ENCODE results near the gene DENND11. TPM values are rescaled to one million over a fixed set of nuclear protein-coding genes. Genes with fewer than 3 reads are reported as not detected.

DENND11 gene
- total RNA-seq, 1 donor from 2014 or later = 10.6 TPM

GRCh38 chr7:141714571-141714970 lies 12.6 kb upstream of the DENND11 start:
- no peaks in the 10 kb centered on the region for H3K4me1 Mint-ChIP-seq (ENCODE audit: unreplicated experiment)
- no peak for DNase-seq (ENCODE audit: extremely low spot score, unreplicated experiment)
- H3K4me3 Mint-ChIP-seq (ENCODE audit: unreplicated experiment) = no peak overlapping the region
- peaks cover 6% of the 10 kb centered on the region for H3K27me3 Mint-ChIP-seq (ENCODE audit: unreplicated experiment)
- H3K9me3 Mint-ChIP-seq (ENCODE audit: unreplicated experiment) = no peaks in the 10 kb centered on the region
- H3K36me3 Mint-ChIP-seq (ENCODE audit: unreplicated experiment) = no peaks in the 10 kb centered on the region
- H3K27ac Mint-ChIP-seq (ENCODE audit: unreplicated experiment) = no peak overlapping the region
- TF ChIP-seq CTCF (IDR thresholded peaks at IDR 0.05) = no peak

GRCh38 chr7:141713890-141714289 lies 11.9 kb upstream of the DENND11 start:
- Mint-ChIP-seq H3K4me3 (ENCODE audit: unreplicated experiment) (no peak overlapping the region), H3K4me1 (ENCODE audit: unreplicated experiment) (no peaks in the 10 kb centered on the region), H3K27ac (ENCODE audit: unreplicated experiment) (no peak overlapping the region)

GRCh38 chr7:141712603-141713255 lies 10.8 kb upstream of the DENND11 start:
- DNase-seq (ENCODE audit: extremely low spot score, unreplicated experiment) = no peak
- H3K4me3 Mint-ChIP-seq (ENCODE audit: unreplicated experiment) = no peak overlapping the region
- H3K4me1 Mint-ChIP-seq (ENCODE audit: unreplicated experiment) = no peaks in the 10 kb centered on the region
- no peak overlapping the region for H3K27ac Mint-ChIP-seq (ENCODE audit: unreplicated experiment)
- no peak for TF ChIP-seq CTCF (IDR thresholded peaks at IDR 0.05)
- H3K27me3 Mint-ChIP-seq (ENCODE audit: unreplicated experiment) = no peaks in the 10 kb centered on the region
- H3K9me3 Mint-ChIP-seq (ENCODE audit: unreplicated experiment) = no peaks in the 10 kb centered on the region
- H3K36me3 Mint-ChIP-seq (ENCODE audit: unreplicated experiment) = no peaks in the 10 kb centered on the region

More at GRCh38 chr7:141713890-141714289, 11.9 kb upstream of the DENND11 start:
- DNase-seq (ENCODE audit: extremely low spot score, unreplicated experiment) = no peak
- H3K36me3 Mint-ChIP-seq (ENCODE audit: unreplicated experiment) = no peaks in the 10 kb centered on the region
- no peaks in the 10 kb centered on the region for H3K9me3 Mint-ChIP-seq (ENCODE audit: unreplicated experiment)
- peaks cover 6% of the 10 kb centered on the region for H3K27me3 Mint-ChIP-seq (ENCODE audit: unreplicated experiment)
- no peak for TF ChIP-seq CTCF (IDR thresholded peaks at IDR 0.05)

- Mint-ChIP-seq H3K9me3 (ENCODE audit: unreplicated experiment) (no peaks in the 10 kb centered on the region), H3K4me3 (ENCODE audit: unreplicated experiment) (no peak overlapping the region), H3K27ac (ENCODE audit: unreplicated experiment) (no peak overlapping the region), H3K36me3 (ENCODE audit: unreplicated experiment) (no peaks in the 10 kb centered on the region), H3K27me3 (ENCODE audit: unreplicated experiment) (no peaks in the 10 kb centered on the region), H3K4me1 (ENCODE audit: unreplicated experiment) (peaks cover 3% of the 10 kb centered on the region)
- no peak for DNase-seq (ENCODE audit: extremely low spot score, unreplicated experiment)
- no peak for TF ChIP-seq CTCF (IDR thresholded peaks at IDR 0.05)
Observed at GRCh38 chr7:141710301-141710700, 8.3 kb upstream of the DENND11 start.

GRCh38 chr7:141709749-141710148 lies 7.8 kb upstream of the DENND11 start:
- TF ChIP-seq CTCF (IDR thresholded peaks at IDR 0.05) = no peak
- Mint-ChIP-seq H3K27me3 (ENCODE audit: unreplicated experiment) (no peaks in the 10 kb centered on the region), H3K9me3 (ENCODE audit: unreplicated experiment) (no peaks in the 10 kb centered on the region), H3K27ac (ENCODE audit: unreplicated experiment) (no peak overlapping the region), H3K36me3 (ENCODE audit: unreplicated experiment) (no peaks in the 10 kb centered on the region), H3K4me1 (ENCODE audit: unreplicated experiment) (peaks cover 9% of the 10 kb centered on the region), H3K4me3 (ENCODE audit: unreplicated experiment) (no peak overlapping the region)
- no peak for DNase-seq (ENCODE audit: extremely low spot score, unreplicated experiment)

All from osteocyte (in vitro differentiated cells).